SW480 (cell line): ENCODE results near the gene CAMK4.
"Not testable (repeated sequence)": the region's sequence is repeated elsewhere in the genome, so short reads cannot be mapped to it uniquely, and the experiment has no call there.

Experiments used
- DNase-seq: peaks from one replicate; pipeline ENCODE4 v3.0.0-alpha.2; 2016; ENCODE audit warnings: low spot score

The CAMK4 gene

DNA sequence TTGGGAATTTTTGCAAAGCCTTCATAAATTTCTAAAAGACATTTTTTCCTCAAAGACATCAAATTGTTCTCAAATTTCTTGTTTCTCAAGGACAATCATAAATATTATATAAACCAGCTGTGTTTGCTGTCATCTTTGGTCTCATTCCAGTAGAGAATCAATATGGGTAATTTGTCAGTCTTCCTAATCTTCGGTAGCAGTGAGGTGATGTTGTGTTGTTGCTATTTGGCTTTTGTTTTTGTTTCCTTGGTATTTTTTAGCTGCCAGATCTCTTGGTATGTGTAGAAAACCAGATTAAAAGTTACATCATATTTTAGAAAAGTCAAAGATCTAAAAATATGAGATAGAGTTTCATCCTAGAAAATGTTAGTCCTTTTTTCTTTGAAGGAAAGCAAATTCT is 87.5 kb downstream of the CAMK4 start:
- no peak for DNase-seq

GRCh38 chr5:111313017-111313724 is 89.0 kb downstream of the CAMK4 start:
- DNase-seq = no peak

- no peak for DNase-seq
These were observed 96.8 kb downstream of the CAMK4 start for GRCh38 chr5:111320953-111321352.

- no peak for DNase-seq
These were observed 97.2 kb downstream of the CAMK4 start for GRCh38 chr5:111321376-111321775.

GRCh38 chr5:111326551-111326950 is 102.4 kb downstream of the CAMK4 start:
- no peak for DNase-seq

GRCh38 chr5:111337133-111337532 is 112.9 kb downstream of the CAMK4 start:
- DNase-seq = no peak

GRCh38 chr5:111337688-111338087 is 113.5 kb downstream of the CAMK4 start:
- DNase-seq = no peak

- DNase-seq = no peak
These were observed 121.5 kb downstream of the CAMK4 start for GRCh38 chr5:111345731-111346130.

DNA sequence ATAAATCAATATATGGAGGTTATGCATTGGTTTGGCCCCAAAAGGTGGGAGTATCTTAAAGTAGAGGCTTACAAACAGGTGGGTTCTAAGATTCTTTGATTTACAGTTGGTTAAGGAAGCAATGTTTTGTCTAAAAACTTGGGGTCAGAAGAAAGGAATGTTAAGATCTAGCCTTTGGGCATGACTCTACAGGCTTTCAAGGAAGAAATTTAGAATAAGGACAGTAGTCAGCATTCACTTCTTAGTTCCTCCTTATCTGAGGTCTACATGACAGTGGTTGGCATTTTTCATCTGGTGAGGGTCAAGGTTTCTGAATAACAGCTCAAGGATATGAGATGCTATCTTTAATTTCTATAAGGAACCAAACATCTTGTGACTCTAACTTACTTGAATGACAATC is 122.8 kb downstream of the CAMK4 start:
- DNase-seq = no peak

DNA sequence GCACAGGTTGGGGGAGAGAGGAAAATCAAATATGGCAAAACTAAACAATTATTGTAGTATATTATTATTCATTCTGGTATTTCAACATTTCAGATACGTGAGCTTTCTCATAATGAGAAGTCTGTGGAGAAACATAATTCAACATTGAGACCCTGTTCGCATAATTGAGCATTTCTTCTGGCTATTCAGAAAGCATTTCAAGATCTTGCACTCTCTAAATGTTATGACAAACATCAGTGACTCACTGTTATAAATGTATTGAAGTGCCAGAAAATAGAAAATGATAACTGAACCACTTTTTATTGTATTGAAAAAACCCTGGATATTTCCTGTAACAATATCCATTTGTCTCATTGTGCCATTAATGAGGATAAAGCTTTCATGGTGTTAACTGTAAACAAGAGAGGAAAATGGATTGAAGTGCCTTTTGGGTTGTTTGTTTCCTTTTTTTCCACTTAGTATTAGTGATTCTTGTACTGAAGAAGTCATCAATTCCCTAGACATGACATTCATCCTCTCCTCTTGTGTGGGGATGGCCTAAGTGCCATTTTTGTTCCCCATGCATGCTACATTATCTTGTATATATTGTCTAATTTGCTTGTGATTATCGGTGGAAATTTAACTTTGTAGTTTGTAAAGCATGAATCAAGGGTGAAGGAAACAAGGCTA is 124.6 kb downstream of the CAMK4 start:
- DNase-seq = no peak

DNA sequence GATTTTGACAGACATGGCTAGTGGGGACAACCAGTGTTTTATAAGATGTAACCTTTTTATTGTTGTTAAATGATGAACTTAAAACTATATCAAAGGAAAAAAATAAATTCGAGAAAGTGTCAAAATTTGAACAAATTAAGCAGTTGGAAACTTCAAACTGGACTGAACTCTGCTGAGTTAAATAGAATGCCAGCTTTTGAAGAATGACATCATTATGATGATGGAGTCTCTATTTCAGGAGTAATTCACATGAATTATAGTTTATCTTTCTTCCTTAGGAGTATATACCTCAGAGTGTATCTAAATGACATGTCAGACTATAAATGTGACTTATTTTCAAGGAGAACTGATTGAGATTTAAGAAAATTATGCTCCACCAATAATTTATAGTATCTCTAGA is 125.2 kb downstream of the CAMK4 start:
- no peak for DNase-seq

DNA sequence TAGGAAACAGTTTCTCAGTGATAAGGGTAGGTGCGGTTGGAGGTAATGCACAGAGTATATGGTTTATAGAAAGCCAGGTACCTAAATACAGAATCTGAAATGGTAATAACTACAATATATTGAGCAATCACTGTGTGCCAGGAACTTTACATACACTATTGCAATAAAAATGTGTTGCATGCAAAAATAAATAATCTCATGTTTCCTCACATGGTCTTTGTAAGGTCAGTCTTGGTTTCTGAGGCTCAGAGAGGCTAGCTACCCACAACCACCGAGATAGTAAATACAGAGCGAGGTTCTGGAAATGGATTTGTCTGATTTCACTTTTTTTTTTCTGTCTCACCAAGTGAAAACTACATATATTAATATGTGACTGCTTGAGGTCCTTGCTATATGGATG is 128.9 kb downstream of the CAMK4 start:
- no peak for DNase-seq

DNA sequence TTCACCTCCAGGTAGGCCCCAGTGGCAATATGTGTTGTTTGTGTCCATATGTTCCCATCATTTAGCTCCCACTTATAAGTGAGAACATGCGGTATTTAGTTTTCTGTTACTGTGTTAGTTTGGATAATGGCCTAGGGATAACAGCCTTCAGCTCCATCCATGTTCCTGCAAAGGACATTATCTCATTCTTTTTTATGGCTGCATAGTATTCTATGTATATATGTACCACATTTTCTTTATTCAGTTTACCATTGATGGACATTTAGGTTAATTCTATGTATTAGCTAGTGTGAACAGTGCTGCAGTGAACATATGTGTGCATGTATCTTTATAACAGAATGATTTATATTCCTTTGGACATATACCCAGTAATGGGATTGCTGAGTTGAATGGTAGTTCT is 134.5 kb downstream of the CAMK4 start:
- DNase-seq = not testable (repeated sequence)

DNA sequence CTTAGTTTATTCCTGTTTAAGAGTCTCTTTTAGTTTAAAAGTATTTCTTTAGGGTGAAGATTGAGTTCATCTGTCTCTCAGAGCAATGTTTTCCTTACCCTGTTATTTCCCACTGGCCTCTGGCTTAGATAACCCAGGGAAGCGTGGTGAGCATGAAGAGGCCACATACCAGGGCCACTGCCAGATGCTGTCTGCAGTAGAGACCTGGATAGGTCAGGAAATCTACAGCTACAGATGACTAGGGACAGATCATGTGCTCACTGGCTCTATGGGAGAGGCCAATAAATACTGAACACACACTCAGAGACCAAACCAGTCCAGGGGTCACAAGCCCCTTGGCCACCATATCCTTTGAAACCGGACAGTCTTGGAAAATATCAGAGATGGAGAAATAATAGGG is 136.0 kb downstream of the CAMK4 start:
- no peak for DNase-seq

DNA sequence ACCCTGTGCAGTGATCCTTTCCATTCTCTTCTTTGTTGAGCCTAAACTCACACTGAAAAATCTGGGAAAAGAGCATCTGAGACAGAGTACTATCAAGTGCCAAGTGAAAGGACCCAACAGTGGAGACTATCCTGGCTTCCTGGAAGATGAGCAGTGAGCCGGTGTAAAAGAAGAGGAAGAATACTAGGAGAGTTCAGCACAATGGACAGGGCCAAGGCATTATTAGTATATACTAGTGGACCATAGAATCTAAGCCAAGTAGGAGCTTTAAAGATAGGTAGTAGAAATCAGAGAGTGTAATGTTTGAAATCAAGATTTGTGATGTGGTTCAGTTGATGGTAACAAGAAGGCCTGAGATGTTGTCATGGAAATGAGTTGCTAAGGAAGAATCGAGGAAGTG is 140.8 kb downstream of the CAMK4 start:
- DNase-seq = no peak

GRCh38 chr5:111366388-111366787 is 142.2 kb downstream of the CAMK4 start:
- no peak for DNase-seq

- DNase-seq = peak; percentile 100
These were observed 142.9 kb downstream of the CAMK4 start for GRCh38 chr5:111367115-111367514.

DNA sequence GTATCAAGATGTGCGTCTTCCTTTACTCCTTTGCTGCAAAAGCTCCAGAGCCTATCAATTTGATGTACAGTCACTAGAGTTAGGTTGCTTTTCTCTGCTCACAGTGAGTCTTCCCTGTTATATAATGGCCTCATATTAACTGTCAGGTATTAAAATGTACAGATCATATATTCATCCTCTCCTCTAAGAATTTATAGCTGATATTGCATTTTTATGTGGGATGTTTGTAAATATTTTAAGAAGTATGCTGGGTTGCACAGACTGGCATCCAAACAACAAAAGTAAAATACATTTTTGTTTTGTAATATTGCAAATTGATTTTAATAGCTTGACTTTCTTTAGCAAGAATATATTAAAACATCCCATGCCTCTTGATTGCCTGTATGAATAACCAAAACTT is 148.6 kb downstream of the CAMK4 start:
- no peak for DNase-seq

- no peak for DNase-seq
These were observed 150.2 kb downstream of the CAMK4 start for GRCh38 chr5:111374380-111374779.

GRCh38 chr5:111375645-111376044 is 151.5 kb downstream of the CAMK4 start:
- no peak for DNase-seq

GRCh38 chr5:111377306-111377705 is 153.1 kb downstream of the CAMK4 start:
- DNase-seq = no peak

- DNase-seq = no peak
These were observed 155.2 kb downstream of the CAMK4 start for GRCh38 chr5:111379391-111379816.

DNA sequence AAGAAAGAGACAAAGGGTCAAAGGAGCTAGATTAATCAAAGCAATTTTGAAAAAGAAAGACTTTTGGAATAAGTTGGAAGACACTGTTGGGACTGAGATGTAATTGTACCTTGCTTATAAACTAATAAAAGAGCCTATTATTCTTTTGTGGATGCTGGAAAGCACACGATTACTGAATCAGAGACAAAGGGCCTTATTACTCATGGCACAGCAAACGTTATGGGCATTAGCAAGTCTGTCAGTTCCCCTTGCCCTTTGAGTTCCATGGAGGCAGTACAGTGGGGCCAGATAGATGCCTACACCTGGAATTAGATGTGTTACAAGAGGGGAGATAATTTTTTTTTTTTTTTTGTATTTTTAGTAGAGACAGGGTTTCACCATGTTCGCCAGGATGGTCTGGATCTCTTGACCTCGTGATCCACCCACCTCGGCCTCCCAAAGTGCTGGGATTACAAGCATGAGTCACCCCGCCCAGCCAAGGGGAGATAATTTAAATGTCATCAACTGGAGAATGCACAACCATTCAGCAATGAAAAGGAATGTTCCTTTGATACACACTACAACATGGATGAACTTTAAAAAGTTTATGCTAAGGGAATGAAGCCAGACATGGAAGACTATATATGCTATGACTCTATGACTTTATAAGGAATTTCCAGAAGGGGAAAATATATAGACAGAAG is 159.2 kb downstream of the CAMK4 start:
- no peak for DNase-seq
